T-cell (primary cell): ENCODE results near the gene FAM131B. TPM values are rescaled to one million over a fixed set of nuclear protein-coding genes. Genes with fewer than 3 reads are reported as not detected.

ENCODE experiments used
- ATAC-seq, 4 experiments: fragments of 200-7000 bp in 3 of 4; fragments of 150-1000 bp in 1 of 4; cut with Tn5 transposase; replicated peaks in 1 of 4; 1 replicate in 3 of 4; 2 replicates in 1 of 4; pipeline ENCODE4 v1.10.0; 2021; ENCODE audit warnings: moderate library complexity in 3 of 4, mild to moderate bottlenecking in 2 of 4, moderate number of reproducible peaks in 1 of 4
- CTCF ChIA-PET, 2 donors: fragments of 300-600 bp; sonication (Branson Sonifier 250); formaldehyde crosslinking; loops; one replicate each; lab custom pipeline; 2022; ENCODE audit warnings: antibody characterized with exemption in 2 of 2; lab: Charles Lee
- POLR2A ChIA-PET, 2 donors: fragments of 300-600 bp; sonication (Branson Sonifier 250); formaldehyde crosslinking; loops; one replicate each; lab custom pipeline; 2022; ENCODE audit warnings: antibody characterized with exemption in 2 of 2; lab: Charles Lee
- DNase-seq, 35 experiments: peaks; one replicate each; pipeline versions ENCODE4 v3.0.0 to v3.0.0-alpha.2; 2013 to 2023
- H3K27ac ChIP-seq: one replicate; pipeline ENCODE4 v1.5.1; 2013; ENCODE audit warnings: low read length
- H3K27me3 ChIP-seq, 2 experiments: replicated peaks in 1 of 2; 1 replicate in 1 of 2; 2 replicates in 1 of 2; pipeline versions ENCODE4 v1.6.1 to v1.7.0; 2013; ENCODE audit warnings: low read length in 1 of 2, mixed read lengths in 1 of 2; ENCODE audit not compliant: control insufficient read depth in 2 of 2, insufficient read depth in 2 of 2; ENCODE audit errors: extremely low read depth in 1 of 2
- H3K36me3 ChIP-seq, 2 donors: 1 replicate in 1 of 2; 2 replicates in 1 of 2; pipeline versions ENCODE4 v1.6.1 to v1.7.0; 2013; ENCODE audit warnings: low read length in 1 of 2; ENCODE audit not compliant: control insufficient read depth in 2 of 2, insufficient read depth in 1 of 2; ENCODE audit errors: extremely low read depth in 1 of 2
- H3K4me1 ChIP-seq, 2 experiments: 1 replicate in 1 of 2; 2 replicates in 1 of 2; pipeline versions ENCODE4 v1.6.1 to v1.7.0; 2013; ENCODE audit warnings: low read length in 2 of 2, mixed read lengths in 1 of 2; ENCODE audit not compliant: insufficient read depth in 2 of 2, control insufficient read depth in 1 of 2; ENCODE audit errors: extremely low read depth in 1 of 2
- H3K4me3 ChIP-seq, 2 donors: 1 replicate in 1 of 2; 2 replicates in 1 of 2; pipeline versions ENCODE4 v1.5.1 to v1.7.0; 2013; ENCODE audit warnings: mild to moderate bottlenecking in 2 of 2, low read length in 1 of 2, moderate library complexity in 1 of 2; ENCODE audit not compliant: control insufficient read depth in 1 of 2; ENCODE audit errors: extremely low read depth in 1 of 2
- H3K9me3 ChIP-seq: 2 replicates; pipeline ENCODE4 v1.7.0; 2013
- H3K27ac Mint-ChIP-seq, 2 donors: one replicate each; pipeline ENCODE4 v1.8.0; 2020 to 2021; ENCODE audit warnings: mild to moderate bottlenecking in 2 of 2, mixed read lengths in 2 of 2
- H3K27me3 Mint-ChIP-seq, 2 donors: one replicate each; pipeline ENCODE4 v1.8.0; 2021 to 2022; ENCODE audit warnings: mixed read lengths in 2 of 2
- H3K36me3 Mint-ChIP-seq: one replicate; pipeline ENCODE4 v1.8.0; 2021; ENCODE audit warnings: mixed read lengths
- H3K4me1 Mint-ChIP-seq, 3 donors: one replicate each; pipeline ENCODE4 v1.8.0; 2020 to 2022; ENCODE audit warnings: mixed read lengths in 3 of 3, mild to moderate bottlenecking in 1 of 3
- H3K4me3 Mint-ChIP-seq, 3 donors: one replicate each; pipeline ENCODE4 v1.8.0; 2020 to 2022; ENCODE audit warnings: mild to moderate bottlenecking in 3 of 3, mixed read lengths in 3 of 3, moderate library complexity in 3 of 3
- H3K9me3 Mint-ChIP-seq, 3 donors: one replicate each; pipeline ENCODE4 v1.8.0; 2020 to 2022; ENCODE audit warnings: mixed read lengths in 3 of 3
- WGBS: methylation state at CpG from one replicate; pipeline ENCODE4 v1.1.5; 2013; ENCODE audit warnings: missing lambda C conversion rate; ENCODE audit not compliant: insufficient coverage; 5-methylcytosine and 5-hydroxymethylcytosine counted together
- total RNA-seq, 35 experiments: library from RNA in 6 of 35; stranded (reverse) in 6 of 35; fragments of 120-200 nt in 1 of 35; gene quantifications; one replicate each; pipeline versions ENCODE4 v1.2.1 to v1.2.4 and lab custom pipeline; 2013 to 2026

The FAM131B gene
- total RNA-seq, 5 donors from 2014 or later (not counting 1 experiment from before 2014, with no cell fraction given), result 0.08 to 3.6 (median 2.1) TPM

GRCh38 chr7:143388051-143388450 is 25.5 kb upstream of the FAM131B start:
- peaks cover 23 to 55% of the 10 kb centered on the region in 2 donors for H3K36me3 ChIP-seq
- no peak overlapping the region for H3K27ac ChIP-seq
- ATAC-seq (no peak), DNase-seq (no peak)
- Mint-ChIP-seq H3K4me3 (no peak overlapping the region), H3K9me3 (no peaks in the 10 kb centered on the region), H3K27me3 (no peaks in the 10 kb centered on the region), H3K27ac (peak overlapping the region in 1 of 2 donors; percentile 21), H3K36me3 (peaks cover 17% of the 10 kb centered on the region), H3K4me1 (peaks cover 13 to 18% (median 15%) of the 10 kb centered on the region in 3 donors)
- ChIA-PET CTCF (interaction anchor here (0.5 to 1.2 kb wide), 3 partner anchors 15 to 22 kb away, joined by 3 to 5 read pairs (median 3); no protein-coding TSS in a partner anchor), POLR2A (no interaction called here)
- no peaks in the 10 kb centered on the region for H3K9me3 ChIP-seq
- H3K4me3 ChIP-seq, result no peak overlapping the region
- no peaks in the 10 kb centered on the region for H3K27me3 ChIP-seq
- WGBS, result 96% methylated on average over 7 of the region's 10 CpGs
- H3K4me1 ChIP-seq, result peaks cover 18 to 58% of the 10 kb centered on the region in 2 experiments

- DNase-seq (no peak), ATAC-seq (no peak)
- H3K9me3 Mint-ChIP-seq, result no peaks in the 10 kb centered on the region
- Histone ChIP-seq H3K27me3 (no peaks in the 10 kb centered on the region), H3K27ac (peak overlapping the region; percentile 52), H3K9me3 (no peaks in the 10 kb centered on the region), H3K4me3 (no peak overlapping the region), H3K36me3 (peaks cover 21 to 56% of the 10 kb centered on the region in 2 donors), H3K4me1 (peaks cover 21 to 65% of the 10 kb centered on the region in 2 experiments)
- H3K4me3 Mint-ChIP-seq, result no peak overlapping the region
- peaks cover 13 to 18% (median 15%) of the 10 kb centered on the region in 3 donors for H3K4me1 Mint-ChIP-seq
- POLR2A ChIA-PET, result no interaction called here
- peaks cover 13% of the 10 kb centered on the region for H3K36me3 Mint-ChIP-seq
- no peaks in the 10 kb centered on the region for H3K27me3 Mint-ChIP-seq
- peak overlapping the region in 1 of 2 donors; percentile 21 for H3K27ac Mint-ChIP-seq
- CTCF ChIA-PET, result interaction anchor here (0.5 to 1.2 kb wide), 3 partner anchors 15 to 22 kb away, joined by 3 to 5 read pairs (median 3); no protein-coding TSS in a partner anchor
- WGBS, result 93% methylated on average over 18 of the region's 23 CpGs
These were observed 24.9 kb upstream of the FAM131B start for GRCh38 chr7:143387156-143387975.

GRCh38 chr7:143385891-143386781 is 23.6 kb upstream of the FAM131B start:
- H3K27ac Mint-ChIP-seq, result no peak overlapping the region
- H3K36me3 Mint-ChIP-seq, result peaks cover 13% of the 10 kb centered on the region
- Histone ChIP-seq H3K4me1 (peaks cover 21 to 74% of the 10 kb centered on the region in 2 experiments), H3K27me3 (no peaks in the 10 kb centered on the region), H3K4me3 (peak overlapping the region; percentile 2 to 33), H3K9me3 (no peaks in the 10 kb centered on the region), H3K27ac (peak overlapping the region; percentile 52), H3K36me3 (peaks cover 14 to 44% of the 10 kb centered on the region in 2 donors)
- no peaks in the 10 kb centered on the region for H3K27me3 Mint-ChIP-seq
- POLR2A ChIA-PET, result interaction anchor here in 1 of 2 donors (0.6 kb wide), 1 partner anchor 525 kb away, joined by 3 read pairs; no protein-coding TSS in a partner anchor
- DNase-seq (peak in 24 of 35 experiments; percentile 24 to 66 (median 38)), ATAC-seq (peak; percentile 60 to 68 (median 66))
- H3K4me3 Mint-ChIP-seq, result no peak overlapping the region
- 7% methylated on average over 15 of the region's 19 CpGs for WGBS
- H3K9me3 Mint-ChIP-seq, result no peaks in the 10 kb centered on the region
- CTCF ChIA-PET, result interaction anchor here (0.7 to 1.1 kb wide), 3 partner anchors 11 to 1048 kb away, joined by 3 to 10 read pairs (median 8); no protein-coding TSS in a partner anchor
- H3K4me1 Mint-ChIP-seq, result peaks cover 13 to 18% (median 15%) of the 10 kb centered on the region in 3 donors

GRCh38 chr7:143384661-143385631 is 22.4 kb upstream of the FAM131B start:
- H3K4me3 Mint-ChIP-seq, result no peak overlapping the region
- CTCF ChIA-PET, result interaction anchor here (0.6 to 1.4 kb wide), 10 partner anchors 10 to 142 kb away, joined by 3 to 8 read pairs (median 4); partner anchors contain the start of gene EPHA1 (in 1 of the 2)
- no peaks in the 10 kb centered on the region for H3K9me3 ChIP-seq
- no peaks in the 10 kb centered on the region for H3K9me3 Mint-ChIP-seq
- H3K36me3 Mint-ChIP-seq, result peaks cover 8% of the 10 kb centered on the region
- POLR2A ChIA-PET, result interaction anchor here (0.6 to 1.0 kb wide), 4 partner anchors 10 to 1736 kb away, joined by 3 to 7 read pairs (median 4); no protein-coding TSS in a partner anchor
- H3K4me1 ChIP-seq, result peaks cover 21 to 77% of the 10 kb centered on the region in 2 experiments
- 70% methylated on average over 11 of the region's 14 CpGs for WGBS
- H3K27ac ChIP-seq, result peak overlapping the region; percentile 52
- no peak overlapping the region for H3K27ac Mint-ChIP-seq
- peaks cover 6 to 34% of the 10 kb centered on the region in 2 donors for H3K36me3 ChIP-seq
- peaks cover 12 to 16% (median 13%) of the 10 kb centered on the region in 3 donors for H3K4me1 Mint-ChIP-seq
- DNase-seq (no peak), ATAC-seq (no peak)
- H3K4me3 ChIP-seq, result no peak overlapping the region
- H3K27me3 Mint-ChIP-seq, result no peaks in the 10 kb centered on the region
- H3K27me3 ChIP-seq, result no peaks in the 10 kb centered on the region

- no peak for ATAC-seq
- CTCF ChIA-PET, result interaction anchor here (0.6 to 1.4 kb wide), 9 partner anchors 9 to 141 kb away, joined by 3 to 8 read pairs (median 4); partner anchors contain the start of gene EPHA1 (in 1 of the 2)
- H3K27ac ChIP-seq, result peak overlapping the region; percentile 81
These were observed 21.6 kb upstream of the FAM131B start for GRCh38 chr7:143384148-143384547.

More at GRCh38 chr7:143384148-143384547, 21.6 kb upstream of the FAM131B start:
- Mint-ChIP-seq H3K4me3 (no peak overlapping the region), H3K27me3 (no peaks in the 10 kb centered on the region), H3K27ac (no peak overlapping the region), H3K36me3 (peaks cover 3% of the 10 kb centered on the region), H3K4me1 (peaks cover 12 to 16% (median 15%) of the 10 kb centered on the region in 3 donors), H3K9me3 (no peaks in the 10 kb centered on the region)
- H3K36me3 ChIP-seq, result peaks cover 2 to 27% of the 10 kb centered on the region in 2 donors
- H3K4me1 ChIP-seq, result peaks cover 21 to 83% of the 10 kb centered on the region in 2 experiments
- H3K9me3 ChIP-seq, result no peaks in the 10 kb centered on the region
- H3K4me3 ChIP-seq, result no peak overlapping the region
- POLR2A ChIA-PET, result interaction anchor here (0.6 to 1.0 kb wide), 4 partner anchors 9 to 1735 kb away, joined by 3 to 7 read pairs (median 4); no protein-coding TSS in a partner anchor
- 89% methylated on average over 4 of the region's 5 CpGs for WGBS
- no peak for DNase-seq
- no peaks in the 10 kb centered on the region for H3K27me3 ChIP-seq
